Ovary (tissue), 1 donor: ENCODE data around the gene NELFCD.

Experiments used
- EP300 ChIP-seq: sonication (generic); formaldehyde crosslinking; IDR thresholded peaks from one replicate; pipeline ENCODE4 v1.6.1; 2017; ENCODE audit warnings: antibody characterized with exemption
- POLR2A ChIP-seq: fragments of 450-650 bp; IDR thresholded peaks from one replicate; pipeline ENCODE4 v1.6.1; 2017; ENCODE audit warnings: antibody characterized with exemption, mild to moderate bottlenecking, moderate library complexity

- no peak for TF ChIP-seq EP300
- no peak for TF ChIP-seq POLR2A
Measured at GRCh38 chr20:58963060-58963584, 17.9 kb upstream of the NELFCD start.
